ENCODE measurements around the gene MT1F.
"Not testable (repeated sequence)": the region's sequence is repeated elsewhere in the genome, so short reads cannot be mapped to it uniquely, and the experiment has no call there.

The MT1F gene

GRCh38 chr16:56645311-56645710 is 12.4 kb upstream of the MT1F start:
- DNase-seq (ENCODE audit: low spot score) = no peak

GRCh38 chr16:56645838-56646237 is 11.9 kb upstream of the MT1F start:
- no peak for DNase-seq (ENCODE audit: low spot score)

GRCh38 chr16:56647641-56648431 is 9.9 kb upstream of the MT1F start:
- no peak for DNase-seq (ENCODE audit: low spot score)

GRCh38 chr16:56649271-56649670 is 8.5 kb upstream of the MT1F start:
- no peak for DNase-seq (ENCODE audit: low spot score)

GRCh38 chr16:56649820-56650219 is 7.9 kb upstream of the MT1F start:
- no peak for DNase-seq (ENCODE audit: low spot score)

GRCh38 chr16:56651586-56651985 is 6.2 kb upstream of the MT1F start, which contains the start of gene MT1B:
MT1B (plus strand) TSS chr16:56651886; CDS start chr16:56651954, 68 bp downstream.
- no peak for DNase-seq (ENCODE audit: low spot score)

- DNase-seq (ENCODE audit: low spot score) = no peak
These were observed 5.2 kb upstream of the MT1F start for GRCh38 chr16:56652600-56652999.

GRCh38 chr16:56653218-56653617 is 4.5 kb upstream of the MT1F start:
- DNase-seq (ENCODE audit: low spot score) = no peak

- DNase-seq (ENCODE audit: low spot score) = no peak
These were observed 642 bp downstream of the MT1F start for GRCh38 chr16:56658327-56658875.

GRCh38 chr16:56662357-56663354 is 4.9 kb downstream of the MT1F start:
- no peak for DNase-seq (ENCODE audit: low spot score)

- no peak for DNase-seq (ENCODE audit: low spot score)
These were observed 6.7 kb downstream of the MT1F start for GRCh38 chr16:56664506-56664905.

GRCh38 chr16:56665286-56666261 is 7.8 kb downstream of the MT1F start:
- not testable (repeated sequence) for DNase-seq (ENCODE audit: low spot score)

- DNase-seq (ENCODE audit: low spot score) = no peak
These were observed 10.1 kb downstream of the MT1F start, which contains the start of gene MT1G for GRCh38 chr16:56667581-56668571. MT1G (minus strand) TSS chr16:56668065; CDS start chr16:56667993, 72 bp downstream.

GRCh38 chr16:56669005-56669839 is 11.5 kb downstream of the MT1F start, which contains the start of gene MT1H:
MT1H (plus strand) TSS chr16:56669814; CDS start chr16:56669885, 71 bp downstream.
- DNase-seq (ENCODE audit: low spot score) = no peak

GRCh38 chr16:56669840-56670619 is 12.3 kb downstream of the MT1F start:
- no peak for DNase-seq (ENCODE audit: low spot score)

- DNase-seq (ENCODE audit: low spot score) = no peak
These were observed 12.8 kb downstream of the MT1F start for GRCh38 chr16:56670620-56670934.

- DNase-seq (ENCODE audit: low spot score) = not testable (repeated sequence)
These were observed 13.9 kb downstream of the MT1F start for GRCh38 chr16:56671691-56672090.

GRCh38 chr16:56672171-56672570 is 14.4 kb downstream of the MT1F start:
- DNase-seq (ENCODE audit: low spot score) = not testable (repeated sequence)

Data from AG08396 (cell line).